ENCODE data around the gene RAB22A.
"Not testable (repeated sequence)": the region's sequence is repeated elsewhere in the genome, so short reads cannot be mapped to it uniquely, and the experiment has no call there.

The RAB22A gene

DNA sequence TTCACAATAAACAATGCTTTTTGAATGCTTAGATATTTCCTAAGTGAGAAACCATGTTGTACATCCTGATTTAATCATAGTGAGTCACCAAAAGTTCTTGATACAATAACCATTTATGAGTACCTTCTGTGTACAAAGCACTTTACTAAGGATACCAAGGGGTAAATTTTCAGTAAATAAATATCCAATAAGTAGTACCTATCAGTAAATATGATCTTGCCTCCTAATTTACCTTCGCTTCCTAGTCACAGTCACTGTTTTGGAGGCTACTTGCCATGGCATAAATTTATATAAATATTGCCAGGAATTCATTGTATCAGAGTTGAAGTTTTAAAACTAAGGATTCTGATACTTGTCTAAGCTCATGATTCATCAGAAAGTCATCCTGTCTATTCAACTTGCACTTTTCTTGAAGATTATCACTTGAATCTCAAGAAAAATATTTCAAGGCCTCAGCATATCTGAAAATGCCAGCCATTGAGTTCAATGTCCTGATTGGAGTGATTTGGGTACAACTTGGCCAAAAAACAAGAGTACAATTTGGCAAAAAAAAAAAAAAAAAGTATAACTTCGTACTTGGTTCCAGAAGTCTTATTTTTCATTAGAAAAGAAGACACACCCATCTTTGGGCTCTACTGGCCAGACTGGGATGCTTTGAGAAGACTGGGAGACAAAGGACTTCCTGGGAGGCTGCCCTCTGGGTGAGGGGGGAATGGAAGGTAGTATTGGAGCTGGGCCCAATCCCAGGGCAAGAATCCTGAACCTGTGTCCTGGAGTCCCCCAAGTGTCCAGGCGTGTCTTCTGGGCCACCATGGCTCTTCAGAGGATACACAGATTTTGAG, 32.8 kb downstream of the RAB22A start:
- no peak for DNase-seq (ENCODE audit: low read depth in 2 of 2, low spot score in 1 of 2)

DNA sequence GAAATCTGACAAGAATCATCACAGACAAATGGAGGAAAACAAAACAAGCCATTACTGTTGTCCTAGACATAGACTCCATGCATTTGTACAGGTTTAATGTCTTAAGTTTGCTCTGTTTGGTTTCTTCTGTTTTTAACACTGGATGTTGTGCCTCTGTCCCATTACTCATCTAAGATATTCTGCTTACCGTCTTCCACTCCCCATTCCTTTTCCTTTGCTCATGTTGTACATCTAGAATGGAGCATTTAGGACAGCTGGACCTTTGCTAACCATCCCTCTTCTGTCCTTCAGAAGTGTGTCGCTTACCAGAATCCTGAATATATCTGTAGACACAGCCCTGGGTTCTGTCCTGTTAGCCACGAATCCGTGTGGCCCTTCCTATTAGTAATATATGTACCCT, 35.2 kb downstream of the RAB22A start:
- DNase-seq (ENCODE audit: low read depth in 2 of 2, low spot score in 1 of 2) = no peak

DNA sequence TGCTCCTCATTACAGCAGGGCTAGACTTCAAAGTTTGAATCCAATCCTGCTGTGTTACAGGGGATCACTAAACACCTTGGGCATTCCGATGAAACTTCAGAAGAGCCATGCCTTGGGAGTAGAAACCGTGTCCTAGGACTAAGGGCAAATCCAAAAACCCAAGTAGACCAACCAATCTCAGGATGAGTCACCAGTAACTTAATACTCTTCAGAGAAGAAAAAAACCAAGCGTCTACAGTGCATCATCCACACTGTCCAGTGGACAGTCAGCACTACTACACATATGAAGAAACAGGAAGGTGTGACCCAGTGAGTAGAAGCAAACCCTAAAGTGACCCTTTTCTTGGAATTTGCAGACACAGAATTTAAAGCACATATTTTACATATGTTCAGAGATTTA, 40.1 kb downstream of the RAB22A start:
- DNase-seq (ENCODE audit: low read depth in 2 of 2, low spot score in 1 of 2) = no peak

DNA sequence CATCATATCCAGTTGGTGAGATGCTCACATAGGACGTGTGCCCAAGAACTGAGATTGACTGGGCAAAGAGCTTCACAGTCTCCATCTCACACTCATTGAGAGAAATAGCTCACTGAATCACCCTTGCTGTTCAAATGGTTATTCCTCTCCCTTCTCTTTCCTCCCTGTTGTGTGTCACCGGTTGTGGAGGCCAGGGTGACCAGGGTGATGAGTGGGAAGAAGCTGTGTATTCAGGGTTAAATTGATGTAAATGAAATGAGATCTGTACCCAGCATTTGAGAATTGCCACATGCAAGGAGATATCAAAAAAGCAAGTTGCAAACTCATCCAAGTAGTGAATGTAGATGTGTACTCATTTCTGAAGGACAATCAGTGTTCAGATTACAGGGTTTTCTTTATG, 43.0 kb downstream of the RAB22A start:
- no peak for DNase-seq (ENCODE audit: low read depth in 2 of 2, low spot score in 1 of 2)

- DNase-seq (ENCODE audit: low read depth in 2 of 2, low spot score in 1 of 2) = no peak
Measured at GRCh38 chr20:58359441-58359840, 49.9 kb downstream of the RAB22A start.

DNA sequence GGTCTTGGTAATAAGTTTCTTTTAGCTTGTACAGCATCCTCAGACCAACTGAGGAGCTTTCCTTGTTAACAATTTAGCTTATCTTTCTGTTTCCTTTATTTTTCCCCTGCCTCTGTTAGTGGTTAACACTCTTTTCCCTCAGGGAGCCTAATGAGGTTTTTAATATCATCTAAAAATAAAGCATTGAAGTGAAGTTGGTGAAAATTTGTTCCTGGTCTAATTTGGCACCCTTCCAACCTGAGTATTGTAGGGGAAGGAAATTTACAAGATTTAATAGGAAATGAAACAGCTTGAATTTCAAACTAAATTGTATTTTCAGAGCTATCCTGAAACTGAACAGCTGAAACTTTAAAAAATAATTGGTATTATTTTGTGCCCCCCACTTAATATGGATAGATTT, 51.4 kb downstream of the RAB22A start:
- no peak for DNase-seq (ENCODE audit: low read depth in 2 of 2, low spot score in 1 of 2)

GRCh38 chr20:58361481-58362205, 52.1 kb downstream of the RAB22A start:
- no peak for DNase-seq (ENCODE audit: low read depth in 2 of 2, low spot score in 1 of 2)

DNA sequence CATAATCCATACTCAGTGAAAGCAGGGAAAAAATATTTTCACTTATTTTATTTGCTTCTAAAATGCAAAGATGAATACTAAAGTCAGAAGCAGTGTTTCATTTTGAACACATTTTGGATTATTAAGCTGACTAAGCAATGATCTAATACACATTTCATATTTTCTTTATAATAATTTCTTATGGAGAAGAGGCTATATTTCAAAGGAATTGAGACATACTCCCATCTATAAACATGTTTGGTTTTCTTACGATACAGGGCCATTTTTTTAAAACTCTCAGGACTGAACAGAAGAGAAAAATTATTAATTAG, 52.6 kb downstream of the RAB22A start:
- DNase-seq (ENCODE audit: low read depth in 2 of 2, low spot score in 1 of 2) = no peak

DNA sequence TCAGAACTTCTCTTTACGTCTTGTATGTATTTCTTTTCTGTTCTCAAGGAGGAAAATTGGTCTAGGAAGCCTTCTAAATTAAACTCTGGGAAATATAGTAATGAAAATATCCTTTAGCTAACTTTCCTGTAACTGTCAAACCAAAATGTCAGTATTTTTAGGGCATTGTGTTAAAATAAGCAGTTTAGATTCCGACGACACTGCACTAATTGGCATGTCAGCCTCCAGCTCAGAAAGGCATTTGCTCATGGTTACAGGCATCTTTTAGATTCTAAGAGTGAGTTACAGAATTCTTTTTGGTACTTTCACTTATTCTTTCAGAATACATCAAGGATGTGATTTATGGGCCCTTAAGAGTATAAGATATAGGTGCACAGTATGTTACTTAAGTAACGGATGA, 53.5 kb downstream of the RAB22A start:
- DNase-seq (ENCODE audit: low read depth in 2 of 2, low spot score in 1 of 2) = no peak

- DNase-seq (ENCODE audit: low read depth in 2 of 2, low spot score in 1 of 2) = no peak
Measured at GRCh38 chr20:58366866-58367265, 57.4 kb downstream of the RAB22A start.

GRCh38 chr20:58372806-58373205, 63.3 kb downstream of the RAB22A start:
- no peak for DNase-seq (ENCODE audit: low read depth in 2 of 2, low spot score in 1 of 2)

GRCh38 chr20:58373296-58373695, 63.8 kb downstream of the RAB22A start:
- not testable (repeated sequence) for DNase-seq (ENCODE audit: low read depth in 2 of 2, low spot score in 1 of 2)

DNA sequence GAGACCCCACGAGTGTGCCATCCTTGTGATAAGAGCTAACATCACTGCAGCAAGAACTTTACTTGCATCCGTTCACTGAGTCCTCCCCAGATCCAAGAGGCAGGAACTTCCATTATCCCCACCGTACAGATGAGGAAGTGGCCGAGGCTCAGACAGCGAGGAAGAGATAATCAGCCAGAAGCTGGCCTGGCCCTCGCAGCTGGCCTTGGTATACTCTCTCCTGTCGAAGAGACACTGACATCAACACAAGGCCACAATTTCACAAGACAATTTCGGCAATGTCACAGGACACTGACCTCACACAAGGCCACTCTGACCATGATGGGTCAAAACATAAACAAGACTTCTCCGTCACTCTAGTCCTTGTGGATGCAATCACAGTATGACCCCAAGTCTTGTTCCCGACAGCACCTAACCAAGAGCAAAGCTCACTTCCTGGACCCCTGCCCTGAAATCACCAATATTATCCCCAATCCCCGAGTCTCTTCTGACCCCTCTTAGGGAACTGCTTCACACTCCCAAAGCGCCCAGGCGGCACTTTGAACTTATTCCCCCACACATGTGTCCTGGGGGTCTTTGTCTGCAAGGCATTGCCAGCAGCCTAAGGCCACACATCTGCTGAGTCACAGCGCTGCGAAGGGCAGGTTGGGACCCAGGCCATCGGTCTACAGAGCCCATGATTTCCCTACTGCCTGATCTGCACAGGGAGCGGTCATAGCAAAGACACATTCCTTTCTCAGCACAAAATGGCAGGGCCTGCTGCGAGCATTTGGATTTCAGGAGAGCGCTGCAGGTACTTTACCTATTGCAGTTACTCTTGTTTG, 64.7 kb downstream of the RAB22A start:
- DNase-seq (ENCODE audit: low read depth in 2 of 2, low spot score in 1 of 2) = no peak

- no peak for DNase-seq (ENCODE audit: low read depth in 2 of 2, low spot score in 1 of 2)
Measured at GRCh38 chr20:58374906-58375758, 65.6 kb downstream of the RAB22A start.

GRCh38 chr20:58375759-58376352, 66.3 kb downstream of the RAB22A start:
- no peak for DNase-seq (ENCODE audit: low read depth in 2 of 2, low spot score in 1 of 2)

GRCh38 chr20:58377017-58377416, 67.5 kb downstream of the RAB22A start:
- DNase-seq (ENCODE audit: low read depth in 2 of 2, low spot score in 1 of 2) = no peak

DNA sequence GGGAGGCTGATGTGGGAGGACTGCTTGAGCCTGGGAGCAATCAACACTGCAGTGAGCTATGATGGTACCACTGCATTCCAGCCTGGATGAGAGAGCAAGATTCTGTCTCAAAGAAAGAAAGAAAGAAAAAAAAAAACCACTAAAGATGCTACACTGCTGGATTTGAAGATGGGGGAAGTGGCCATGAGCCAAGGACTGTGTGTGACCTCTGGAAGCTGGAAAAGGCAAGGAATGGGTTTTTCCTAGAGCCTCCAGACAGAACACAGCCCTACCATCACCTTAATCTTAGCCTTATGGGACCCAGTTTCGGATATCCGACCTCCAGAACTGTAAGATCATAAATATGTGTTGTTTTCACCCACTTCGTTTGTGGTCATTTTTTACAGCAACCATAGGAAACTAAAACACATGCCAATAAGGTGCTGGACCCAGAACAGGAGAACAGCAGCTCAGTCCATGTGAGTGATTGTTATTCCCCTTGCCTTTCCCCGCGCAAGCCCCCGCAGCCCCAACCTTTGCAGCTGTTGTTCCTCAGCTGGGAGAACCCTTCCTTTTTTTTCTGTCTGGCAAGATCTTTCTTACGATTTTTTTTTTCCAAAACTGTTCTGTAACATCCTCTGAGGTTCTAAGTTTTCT, 68.4 kb downstream of the RAB22A start:
- DNase-seq (ENCODE audit: low read depth in 2 of 2, low spot score in 1 of 2) = no peak

- DNase-seq (ENCODE audit: low read depth in 2 of 2, low spot score in 1 of 2) = no peak
Measured at GRCh38 chr20:58378704-58379103, 69.2 kb downstream of the RAB22A start.

DNA sequence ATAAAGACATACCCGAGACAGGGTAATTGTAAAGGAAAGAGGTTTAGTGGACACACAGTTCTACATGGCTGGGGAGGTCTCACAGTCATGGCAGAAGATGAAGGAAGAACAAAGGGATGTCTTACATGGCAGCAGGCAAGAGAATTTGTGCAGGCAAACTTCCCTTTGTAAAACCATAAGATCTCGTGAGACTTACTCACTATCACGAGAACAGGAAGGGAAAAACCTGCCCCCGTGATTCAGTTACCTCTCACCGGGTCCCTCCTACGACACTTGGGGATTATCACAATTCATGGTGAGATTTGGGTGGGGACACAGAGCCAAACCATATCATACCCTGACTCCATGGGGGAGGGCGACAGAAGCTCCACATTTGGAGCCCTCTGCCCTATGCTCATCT, 72.1 kb downstream of the RAB22A start:
- no peak for DNase-seq (ENCODE audit: low read depth in 2 of 2, low spot score in 1 of 2)

GRCh38 chr20:58382096-58382495, 72.6 kb downstream of the RAB22A start:
- DNase-seq (ENCODE audit: low read depth in 2 of 2, low spot score in 1 of 2) = no peak
